H54 (cell line): Measurements from ENCODE around the gene TMEM164.

ENCODE experiments used
- DNase-seq: peaks from one replicate; pipeline ENCODE4 v3.0.0; 2011; ENCODE audit warnings: low spot score, mixed read lengths; ENCODE audit not compliant: insufficient read length
- FAIRE-seq: peaks from 3 replicates; lab custom pipeline; 2011; peaks lifted over from hg19 to GRCh38; lab: Jason Lieb, UNC
- POLR2A ChIP-seq: IDR thresholded peaks from 2 replicates; pipeline ENCODE4 v1.6.1; 2011; ENCODE audit warnings: low read depth, mild to moderate bottlenecking, low read length

Gene TMEM164

GRCh38 chrX:110156167-110156754, 153.3 kb downstream of the TMEM164 start:
- DNase-seq (no peak), FAIRE-seq (no peak)

GRCh38 chrX:110157444-110157843, 154.5 kb downstream of the TMEM164 start:
- DNase-seq (no peak), FAIRE-seq (no peak)
- no peak for TF ChIP-seq POLR2A

More at GRCh38 chrX:110156167-110156754, 153.3 kb downstream of the TMEM164 start:
- TF ChIP-seq POLR2A: no peak

- no peak for DNase-seq
- FAIRE-seq: no peak
- TF ChIP-seq POLR2A: no peak
Observed at GRCh38 chrX:110159235-110159634, 156.3 kb downstream of the TMEM164 start.

- TF ChIP-seq POLR2A: no peak
- FAIRE-seq: no peak
- DNase-seq: no peak
Observed at GRCh38 chrX:110159865-110160264, 157.0 kb downstream of the TMEM164 start.

- FAIRE-seq (no peak), DNase-seq (no peak)
Observed at GRCh38 chrX:110161361-110161686, 158.4 kb downstream of the TMEM164 start.

GRCh38 chrX:110162131-110162530, 159.2 kb downstream of the TMEM164 start:
- FAIRE-seq: no peak
- TF ChIP-seq POLR2A: no peak
- DNase-seq: no peak

More at GRCh38 chrX:110161361-110161686, 158.4 kb downstream of the TMEM164 start:
- no peak for TF ChIP-seq POLR2A

- no peak for FAIRE-seq
- DNase-seq: no peak
- no peak for TF ChIP-seq POLR2A
Observed at GRCh38 chrX:110162867-110163266, 160.0 kb downstream of the TMEM164 start.

- DNase-seq (no peak), FAIRE-seq (no peak)
- TF ChIP-seq POLR2A: no peak
Observed at GRCh38 chrX:110163488-110163887, 160.6 kb downstream of the TMEM164 start.

GRCh38 chrX:110167952-110168451, 165.1 kb downstream of the TMEM164 start:
- no peak for FAIRE-seq
- DNase-seq: no peak
- TF ChIP-seq POLR2A: no peak

- DNase-seq (no peak), FAIRE-seq (no peak)
- no peak for TF ChIP-seq POLR2A
Observed at GRCh38 chrX:110168585-110168984, 165.7 kb downstream of the TMEM164 start.

- no peak for FAIRE-seq
- no peak for DNase-seq
- TF ChIP-seq POLR2A: no peak
Observed at GRCh38 chrX:110170029-110170428, 167.1 kb downstream of the TMEM164 start.

GRCh38 chrX:110171442-110171841, 168.5 kb downstream of the TMEM164 start:
- no peak for TF ChIP-seq POLR2A
- DNase-seq (no peak), FAIRE-seq (no peak)

- FAIRE-seq: no peak
Observed at GRCh38 chrX:110172215-110172614, 169.3 kb downstream of the TMEM164 start.

GRCh38 chrX:110173192-110174175, 170.6 kb downstream of the TMEM164 start:
- DNase-seq (no peak), FAIRE-seq (no peak)
- TF ChIP-seq POLR2A: no peak

More at GRCh38 chrX:110172215-110172614, 169.3 kb downstream of the TMEM164 start:
- no peak for TF ChIP-seq POLR2A
- no peak for DNase-seq
